Lung (tissue), 12 donors: ENCODE data around the gene SRXN1. TPM values are rescaled to one million over a fixed set of nuclear protein-coding genes. Genes with fewer than 3 reads are reported as not detected.

Experiments
- ATAC-seq: fragments of 200-7000 bp; cut with Tn5 transposase; one replicate; pipeline ENCODE4 v1.9.1; 2020; ENCODE audit warnings: moderate number of reproducible peaks; ENCODE audit not compliant: insufficient read depth, low FRiP score
- DNase-seq, 3 donors: peaks; one replicate each; pipeline ENCODE4 v3.0.0-alpha.2; 2013 to 2017
- H3K27ac ChIP-seq, 2 donors: one replicate each; pipeline ENCODE4 v1.5.1; 2013; ENCODE audit warnings: mild to moderate bottlenecking in 2 of 2, moderate library complexity in 2 of 2, control low read depth in 1 of 2, inconsistent platforms in 1 of 2, low read depth in 1 of 2, low read length in 1 of 2
- H3K27me3 ChIP-seq, 3 donors: one replicate each; pipeline ENCODE4 v1.5.1; 2013; ENCODE audit warnings: low read length in 2 of 3; ENCODE audit not compliant: control insufficient read depth in 3 of 3, insufficient read depth in 3 of 3
- H3K36me3 ChIP-seq, 4 donors: one replicate each; pipeline ENCODE4 v1.5.1; 2013; ENCODE audit warnings: low read length in 4 of 4, mild to moderate bottlenecking in 1 of 4, moderate library complexity in 1 of 4; ENCODE audit not compliant: control insufficient read depth in 4 of 4, insufficient read depth in 4 of 4
- H3K4me1 ChIP-seq, 5 donors: one replicate each; pipeline ENCODE4 v1.5.1; 2013; ENCODE audit warnings: low read length in 5 of 5, mild to moderate bottlenecking in 2 of 5, moderate library complexity in 1 of 5; ENCODE audit not compliant: control insufficient read depth in 5 of 5, insufficient read depth in 5 of 5
- H3K4me3 ChIP-seq: one replicate; pipeline ENCODE4 v1.5.1; 2013; ENCODE audit warnings: mild to moderate bottlenecking, control low read depth, moderate library complexity
- H3K9ac ChIP-seq, 2 donors: one replicate each; pipeline ENCODE4 v1.5.1; 2013; ENCODE audit warnings: low read length in 2 of 2, control low read depth in 1 of 2; ENCODE audit not compliant: insufficient read depth in 1 of 2
- H3K9me3 ChIP-seq, 4 donors: one replicate each; pipeline ENCODE4 v1.5.1; 2013; ENCODE audit warnings: low read length in 3 of 4, mild to moderate bottlenecking in 1 of 4, moderate library complexity in 1 of 4; ENCODE audit not compliant: control insufficient read depth in 4 of 4, insufficient read depth in 3 of 4
- WGBS, 2 donors: extraction: QIAGEN DNeasy Blood & Tissue Kit; methylation state at CpG; one replicate each; pipeline ENCODE4 v1.1.7; 2013; 5-methylcytosine and 5-hydroxymethylcytosine counted together
- polyA plus RNA-seq, 2 donors: library from polyadenylated mRNA; stranded (reverse); fragments of 200-250 nt; gene quantifications; one replicate each; pipeline ENCODE4 v1.2.1, GENCODE V29; 2013
- total RNA-seq, 2 donors: library from RNA; depleted of rRNA in 1 of 2; stranded (reverse); fragments of >200 nt in 1 of 2; gene quantifications; one replicate each; pipeline ENCODE4 v1.2.1, GENCODE V29; 2014 to 2021
- TF ChIP-seq, protein P1 (sequence below): IDR thresholded peaks from 2 replicates; pipeline ENCODE4 v1.5.1; 2012; ENCODE audit warnings: mild to moderate bottlenecking; ENCODE audit errors: control extremely low read depth, extremely low read depth
- donor health status: control.
- donor health status: control.
- donor health status: Bipolar disorder and iron deficiency.
- donor health status: healthy.
- donor health status: DM: yes; HTN: yes; CAD: no.

The SRXN1 gene
- total and polyA plus RNA-seq, 4 donors: 6.1 to 47.4 (median 25.3) TPM

DNA sequence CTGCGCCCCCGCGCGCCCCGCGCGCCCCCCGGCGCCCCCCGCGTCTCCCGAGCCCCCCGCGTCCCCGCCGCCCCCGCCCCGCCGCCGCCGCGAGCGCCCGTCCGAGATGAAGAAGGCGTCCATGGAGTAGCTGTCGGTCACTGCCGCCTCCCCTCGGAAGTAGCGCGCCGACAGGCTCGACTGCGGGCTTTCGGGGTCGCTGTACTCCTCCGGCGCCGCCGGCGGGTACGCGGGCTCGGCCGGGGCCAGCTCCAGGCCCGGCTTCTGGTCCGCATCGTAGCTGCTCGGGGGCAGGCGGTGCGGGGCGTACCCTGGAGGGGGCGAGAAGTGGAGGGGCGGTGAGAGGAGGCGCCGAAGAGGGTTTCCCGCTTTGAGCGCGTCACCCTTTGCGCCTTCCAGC, 11.2 kb upstream of the SRXN1 start:
- DNase-seq (no peak), ATAC-seq (no peak)
- Histone ChIP-seq H3K9ac (no peak overlapping the region), H3K36me3 (no peaks in the 10 kb centered on the region), H3K4me1 (no peaks in the 10 kb centered on the region), H3K27ac (no peak overlapping the region), H3K9me3 (no peaks in the 10 kb centered on the region), H3K4me3 (no peak overlapping the region), H3K27me3 (peaks cover 7 to 77% (median 56%) of the 10 kb centered on the region in 3 donors)
- 5 to 7% methylated on average over 31 to 60 of the region's 60 CpGs for WGBS, 2 donors
- TF ChIP-seq, protein P1, sequence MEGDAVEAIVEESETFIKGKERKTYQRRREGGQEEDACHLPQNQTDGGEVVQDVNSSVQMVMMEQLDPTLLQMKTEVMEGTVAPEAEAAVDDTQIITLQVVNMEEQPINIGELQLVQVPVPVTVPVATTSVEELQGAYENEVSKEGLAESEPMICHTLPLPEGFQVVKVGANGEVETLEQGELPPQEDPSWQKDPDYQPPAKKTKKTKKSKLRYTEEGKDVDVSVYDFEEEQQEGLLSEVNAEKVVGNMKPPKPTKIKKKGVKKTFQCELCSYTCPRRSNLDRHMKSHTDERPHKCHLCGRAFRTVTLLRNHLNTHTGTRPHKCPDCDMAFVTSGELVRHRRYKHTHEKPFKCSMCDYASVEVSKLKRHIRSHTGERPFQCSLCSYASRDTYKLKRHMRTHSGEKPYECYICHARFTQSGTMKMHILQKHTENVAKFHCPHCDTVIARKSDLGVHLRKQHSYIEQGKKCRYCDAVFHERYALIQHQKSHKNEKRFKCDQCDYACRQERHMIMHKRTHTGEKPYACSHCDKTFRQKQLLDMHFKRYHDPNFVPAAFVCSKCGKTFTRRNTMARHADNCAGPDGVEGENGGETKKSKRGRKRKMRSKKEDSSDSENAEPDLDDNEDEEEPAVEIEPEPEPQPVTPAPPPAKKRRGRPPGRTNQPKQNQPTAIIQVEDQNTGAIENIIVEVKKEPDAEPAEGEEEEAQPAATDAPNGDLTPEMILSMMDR: no peak

GRCh38 chr20:663315-664090, 10.5 kb upstream of the SRXN1 start:
- peaks cover 7 to 82% (median 62%) of the 10 kb centered on the region in 3 donors for H3K27me3 ChIP-seq
- no peaks in the 10 kb centered on the region for H3K4me1 ChIP-seq
- ATAC-seq (no peak), DNase-seq (peak in 1 of 3 donors; percentile 31)
- no peak overlapping the region for H3K9ac ChIP-seq
- 6 to 8% methylated on average over 66 to 84 of the region's 84 CpGs for WGBS, 2 donors
- H3K9me3 ChIP-seq: no peaks in the 10 kb centered on the region
- H3K36me3 ChIP-seq: no peaks in the 10 kb centered on the region
- TF ChIP-seq, protein P1: no peak
- no peak overlapping the region for H3K4me3 ChIP-seq
- no peak overlapping the region for H3K27ac ChIP-seq

GRCh38 chr20:662277-663192, 9.5 kb upstream of the SRXN1 start:
- H3K27ac ChIP-seq: no peak overlapping the region
- no peaks in the 10 kb centered on the region for H3K36me3 ChIP-seq
- no peak for DNase-seq
- no peak for ATAC-seq
- H3K9me3 ChIP-seq: no peaks in the 10 kb centered on the region
- H3K27me3 ChIP-seq: peaks cover 7 to 88% (median 70%) of the 10 kb centered on the region in 3 donors
- H3K9ac ChIP-seq: no peak overlapping the region
- 27 to 39% methylated on average over 12 to 16 of the region's 16 CpGs for WGBS, 2 donors
- no peaks in the 10 kb centered on the region for H3K4me1 ChIP-seq
- TF ChIP-seq, protein P1: no peak
- H3K4me3 ChIP-seq: no peak overlapping the region
